ENCODE measurements around the gene RAB3GAP2.

The RAB3GAP2 gene

GRCh38 chr1:220188538-220188937, 83.7 kb downstream of the RAB3GAP2 start:
- Histone ChIP-seq H4K20me1 (ENCODE audit: control insufficient read depth, insufficient read depth, low read depth, low read length) (no peaks in the 10 kb centered on the region; the same call in 1 of the 2 replicates), H3K4me3 (ENCODE audit: low read length) (no peak overlapping the region), H3K79me2 (ENCODE audit: control insufficient read depth, low read length) (no peaks in the 10 kb centered on the region), H3K9me2 (replicated peaks; ENCODE audit: control insufficient read depth, low read length) (no peaks in the 10 kb centered on the region), H3K4me2 (ENCODE audit: low read length) (no peak overlapping the region), H3K9me3 (ENCODE audit: control insufficient read depth, insufficient read depth, low read length) (no peaks in the 10 kb centered on the region), H3K27me3 (ENCODE audit: control insufficient read depth, low read length) (no peaks in the 10 kb centered on the region), H3F3A (ENCODE audit: control insufficient read depth, insufficient read depth) (peaks cover 10% of the 10 kb centered on the region; the same call in 1 of the 2 replicates), H3K36me3 (ENCODE audit: control insufficient read depth, low read length) (peaks cover 60% of the 10 kb centered on the region), H3K4me1 (ENCODE audit: control insufficient read depth, low read length) (no peaks in the 10 kb centered on the region), H3K27ac (ENCODE audit: low read depth, low read length) (no peak overlapping the region)
- TF ChIP-seq EZH2phosphoT487 (IDR thresholded peaks at IDR 0.05; ENCODE audit: borderline replicate concordance, low read length), result no peak
- no peak for TF ChIP-seq CTCF (IDR thresholded peaks at IDR 0.05; ENCODE audit: low read depth, low read length, poor library complexity, severe bottlenecking)

- Histone ChIP-seq H3K4me1 (ENCODE audit: control insufficient read depth, low read length) (no peaks in the 10 kb centered on the region), H3K27ac (ENCODE audit: low read depth, low read length) (no peak overlapping the region), H3K36me3 (ENCODE audit: control insufficient read depth, low read length) (peaks cover 57% of the 10 kb centered on the region), H3K4me3 (ENCODE audit: low read length) (no peak overlapping the region), H3K27me3 (ENCODE audit: control insufficient read depth, low read length) (no peaks in the 10 kb centered on the region), H3F3A (ENCODE audit: control insufficient read depth, insufficient read depth) (peaks cover 10% of the 10 kb centered on the region; the same call in 1 of the 2 replicates), H3K9me2 (replicated peaks; ENCODE audit: control insufficient read depth, low read length) (no peaks in the 10 kb centered on the region), H4K20me1 (ENCODE audit: control insufficient read depth, insufficient read depth, low read depth, low read length) (no peaks in the 10 kb centered on the region), H3K9me3 (ENCODE audit: control insufficient read depth, insufficient read depth, low read length) (no peaks in the 10 kb centered on the region), H3K79me2 (ENCODE audit: control insufficient read depth, low read length) (no peaks in the 10 kb centered on the region), H3K4me2 (ENCODE audit: low read length) (no peak overlapping the region)
- TF ChIP-seq EZH2phosphoT487 (IDR thresholded peaks at IDR 0.05; ENCODE audit: borderline replicate concordance, low read length) (no peak), CTCF (IDR thresholded peaks at IDR 0.05; ENCODE audit: low read depth, low read length, poor library complexity, severe bottlenecking) (no peak)
These were observed 85.5 kb downstream of the RAB3GAP2 start for GRCh38 chr1:220186752-220187151.

GRCh38 chr1:220184506-220184905, 87.7 kb downstream of the RAB3GAP2 start:
- H3K9me2 ChIP-seq (replicated peaks; ENCODE audit: control insufficient read depth, low read length), result no peaks in the 10 kb centered on the region
- no peaks in the 10 kb centered on the region for H4K20me1 ChIP-seq (ENCODE audit: control insufficient read depth, insufficient read depth, low read depth, low read length)
- no peak overlapping the region for H3K4me2 ChIP-seq (ENCODE audit: low read length)
- TF ChIP-seq EZH2phosphoT487 (IDR thresholded peaks at IDR 0.05; ENCODE audit: borderline replicate concordance, low read length) (no peak), CTCF (IDR thresholded peaks at IDR 0.05; ENCODE audit: low read depth, low read length, poor library complexity, severe bottlenecking) (no peak)
- no peaks in the 10 kb centered on the region for H3K79me2 ChIP-seq (ENCODE audit: control insufficient read depth, low read length)
- H3K27me3 ChIP-seq (ENCODE audit: control insufficient read depth, low read length), result no peaks in the 10 kb centered on the region
- no peaks in the 10 kb centered on the region for H3F3A ChIP-seq (ENCODE audit: control insufficient read depth, insufficient read depth)
- no peak overlapping the region for H3K4me3 ChIP-seq (ENCODE audit: low read length)
- H3K36me3 ChIP-seq (ENCODE audit: control insufficient read depth, low read length), result peaks cover 58% of the 10 kb centered on the region
- H3K27ac ChIP-seq (ENCODE audit: low read depth, low read length), result no peak overlapping the region
- no peaks in the 10 kb centered on the region for H3K4me1 ChIP-seq (ENCODE audit: control insufficient read depth, low read length)
- H3K9me3 ChIP-seq (ENCODE audit: control insufficient read depth, insufficient read depth, low read length), result no peaks in the 10 kb centered on the region
